NB4 (cell line): ENCODE measurements around the gene THSD4.

Experiments
- MYC ChIP-seq: IDR thresholded peaks from 2 replicates; pipeline ENCODE4 v1.6.1; 2011; ENCODE audit warnings: low read depth, low read length
- TF ChIP-seq, protein P1 (sequence below): IDR thresholded peaks from one replicate; pipeline ENCODE4 v1.5.1; 2012; ENCODE audit warnings: low read depth, low read length
- TF ChIP-seq, protein P2 (sequence below): IDR thresholded peaks from 2 replicates; pipeline ENCODE4 v1.6.1; 2011; ENCODE audit warnings: low read depth, low read length

DNA sequence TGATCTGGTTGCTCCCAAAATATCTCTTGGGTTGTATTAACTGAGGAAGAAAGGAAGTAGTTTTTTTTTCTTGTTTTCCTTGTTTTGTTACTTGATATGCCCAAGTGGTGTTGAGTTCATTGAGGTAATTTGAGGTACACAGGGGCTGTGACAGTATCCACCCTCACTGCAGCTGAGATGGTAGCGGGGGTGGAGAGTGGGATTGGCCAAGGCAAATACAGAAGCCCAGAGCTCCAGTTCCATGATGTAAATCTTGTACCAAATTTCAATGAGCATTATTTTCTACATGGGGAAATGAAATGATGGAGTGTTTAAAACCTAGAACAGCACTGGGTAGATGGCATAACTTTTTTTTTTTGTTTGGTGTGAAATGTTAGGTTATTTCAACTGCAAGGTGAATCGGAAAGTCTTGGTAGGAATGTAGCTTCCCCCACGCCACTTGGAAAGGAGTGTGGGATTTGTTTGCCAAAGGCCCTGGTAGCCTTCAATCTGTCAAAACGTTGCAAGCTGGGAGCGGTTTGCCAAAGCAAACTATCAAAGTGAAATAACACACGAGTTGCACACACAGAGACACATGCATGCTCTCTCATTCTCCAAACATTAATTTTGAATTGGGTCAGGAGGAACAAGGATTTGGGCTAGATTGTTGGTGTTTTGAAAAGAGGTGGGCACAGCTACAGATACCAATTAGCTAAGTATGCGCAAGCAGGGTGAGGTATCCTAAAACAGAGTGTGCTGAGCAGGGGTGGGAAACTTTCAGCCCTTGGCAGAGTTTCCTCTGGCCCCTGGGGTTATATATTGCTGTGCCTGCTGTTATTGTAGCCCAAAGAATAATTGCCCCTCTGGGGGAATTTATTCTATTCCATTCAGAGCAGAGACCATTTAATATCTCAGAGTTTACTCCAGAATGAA, 34.6 kb downstream of the THSD4 start:
- no peak for TF ChIP-seq MYC
- TF ChIP-seq, protein P1, sequence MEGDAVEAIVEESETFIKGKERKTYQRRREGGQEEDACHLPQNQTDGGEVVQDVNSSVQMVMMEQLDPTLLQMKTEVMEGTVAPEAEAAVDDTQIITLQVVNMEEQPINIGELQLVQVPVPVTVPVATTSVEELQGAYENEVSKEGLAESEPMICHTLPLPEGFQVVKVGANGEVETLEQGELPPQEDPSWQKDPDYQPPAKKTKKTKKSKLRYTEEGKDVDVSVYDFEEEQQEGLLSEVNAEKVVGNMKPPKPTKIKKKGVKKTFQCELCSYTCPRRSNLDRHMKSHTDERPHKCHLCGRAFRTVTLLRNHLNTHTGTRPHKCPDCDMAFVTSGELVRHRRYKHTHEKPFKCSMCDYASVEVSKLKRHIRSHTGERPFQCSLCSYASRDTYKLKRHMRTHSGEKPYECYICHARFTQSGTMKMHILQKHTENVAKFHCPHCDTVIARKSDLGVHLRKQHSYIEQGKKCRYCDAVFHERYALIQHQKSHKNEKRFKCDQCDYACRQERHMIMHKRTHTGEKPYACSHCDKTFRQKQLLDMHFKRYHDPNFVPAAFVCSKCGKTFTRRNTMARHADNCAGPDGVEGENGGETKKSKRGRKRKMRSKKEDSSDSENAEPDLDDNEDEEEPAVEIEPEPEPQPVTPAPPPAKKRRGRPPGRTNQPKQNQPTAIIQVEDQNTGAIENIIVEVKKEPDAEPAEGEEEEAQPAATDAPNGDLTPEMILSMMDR, result no peak
- TF ChIP-seq, protein P2, sequence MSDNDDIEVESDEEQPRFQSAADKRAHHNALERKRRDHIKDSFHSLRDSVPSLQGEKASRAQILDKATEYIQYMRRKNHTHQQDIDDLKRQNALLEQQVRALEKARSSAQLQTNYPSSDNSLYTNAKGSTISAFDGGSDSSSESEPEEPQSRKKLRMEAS, result no peak
